GM18951 (cell line): ENCODE results near the gene ZNF493.

Experiments
- POLR2A ChIP-seq: IDR thresholded peaks from 4 replicates; pipeline ENCODE4 v1.6.1; 2011; ENCODE audit warnings: mild to moderate bottlenecking; ENCODE audit not compliant: insufficient read length, insufficient read depth; ENCODE audit errors: extremely low read depth
- in situ Hi-C: fragments of 300-500 bp; cut with MboI; formaldehyde crosslinking; loops from one replicate; pipeline ENCODE4 v1.12.0; 2022; ENCODE audit warnings: low sequenced_read_pairs, mixed read lengths, inconsistent platforms; ENCODE audit not compliant: unreplicated experiment

ZNF493 gene

GRCh38 chr19:21396893-21397572 lies at the start of gene ZNF493:
ZNF493 (plus strand) TSS chr19:21397133; CDS start chr19:21397238, 105 bp downstream.
- peak; percentile 74 for TF ChIP-seq POLR2A
- in situ Hi-C loops = no loop called here

- in situ Hi-C loops = no loop called here
- no peak for TF ChIP-seq POLR2A
These were observed 44.1 kb upstream of the ZNF493 start for GRCh38 chr19:21352830-21353229.

GRCh38 chr19:21358768-21359451 lies 38.0 kb upstream of the ZNF493 start, which contains the start of gene ZNF738:
ZNF738 (plus strand) TSS chr19:21359000; CDS start chr19:21359141, 141 bp downstream.
- in situ Hi-C loops = no loop called here
- peak; percentile 75 for TF ChIP-seq POLR2A

- in situ Hi-C loops = no loop called here
- no peak for TF ChIP-seq POLR2A
These were observed 34.6 kb upstream of the ZNF493 start for GRCh38 chr19:21362291-21362690.

GRCh38 chr19:21383980-21384582 lies 12.9 kb upstream of the ZNF493 start:
- no peak for TF ChIP-seq POLR2A

GRCh38 chr19:21396121-21396520 lies 812 bp upstream of the ZNF493 start:
- TF ChIP-seq POLR2A = no peak
- in situ Hi-C loops = no loop called here

More at GRCh38 chr19:21383980-21384582, 12.9 kb upstream of the ZNF493 start:
- in situ Hi-C loops = no loop called here

GRCh38 chr19:21398851-21399250 lies 1.9 kb downstream of the ZNF493 start:
- TF ChIP-seq POLR2A = no peak
- in situ Hi-C loops = no loop called here

GRCh38 chr19:21402303-21402985 lies 5.5 kb downstream of the ZNF493 start:
- in situ Hi-C loops = no loop called here

GRCh38 chr19:21410166-21410565 lies 13.2 kb downstream of the ZNF493 start:
- no peak for TF ChIP-seq POLR2A
- in situ Hi-C loops = no loop called here

More at GRCh38 chr19:21402303-21402985, 5.5 kb downstream of the ZNF493 start:
- no peak for TF ChIP-seq POLR2A

GRCh38 chr19:21422244-21422643 lies 25.3 kb downstream of the ZNF493 start:
- no peak for TF ChIP-seq POLR2A
- in situ Hi-C loops = no loop called here

- in situ Hi-C loops = no loop called here
- no peak for TF ChIP-seq POLR2A
These were observed 26.4 kb downstream of the ZNF493 start for GRCh38 chr19:21423057-21424041.

- in situ Hi-C loops = no loop called here
- TF ChIP-seq POLR2A = no peak
These were observed 33.7 kb downstream of the ZNF493 start for GRCh38 chr19:21430675-21431074.

GRCh38 chr19:21432590-21432989 lies 35.7 kb downstream of the ZNF493 start:
- no peak for TF ChIP-seq POLR2A
- in situ Hi-C loops = no loop called here
